Breast epithelium (tissue), 4 donors: ENCODE measurements around the gene UMPS. TPM values are rescaled to one million over a fixed set of nuclear protein-coding genes. Genes with fewer than 3 reads are reported as not detected.
"Not testable (repeated sequence)": the region's sequence is repeated elsewhere in the genome, so short reads cannot be mapped to it uniquely, and the experiment has no call there.

Source experiments
- DNase-seq, 2 donors: peaks; one replicate each; pipeline ENCODE4 v3.0.0-alpha.2; 2019; ENCODE audit warnings: low spot score in 2 of 2
- H3K27ac ChIP-seq, 2 donors: fragments of 200-600 bp; sonication (generic) in 1 of 2; one replicate each; pipeline ENCODE4 v1.5.1; 2016 to 2019; ENCODE audit warnings: mild to moderate bottlenecking in 1 of 2
- H3K27me3 ChIP-seq, 2 donors: fragments of 200-600 bp; sonication (generic) in 1 of 2; one replicate each; pipeline versions ENCODE4 v1.5.1 to v1.6.0; 2017 to 2019; ENCODE audit warnings: control low read depth in 1 of 2, mild to moderate bottlenecking in 1 of 2
- H3K36me3 ChIP-seq: fragments of 200-600 bp; one replicate; pipeline ENCODE4 v1.5.1; 2019
- H3K4me1 ChIP-seq, 2 donors: fragments of 200-600 bp; sonication (generic); one replicate each; pipeline ENCODE4 v1.5.1; 2016 to 2019; ENCODE audit warnings: control low read depth in 1 of 2
- H3K4me3 ChIP-seq, 3 donors: fragments of 200-600 bp; sonication (generic); 1 replicate in 2 of 3; 2 replicates in 1 of 3; pipeline ENCODE4 v1.5.1; 2016 to 2019; ENCODE audit warnings: mild to moderate bottlenecking in 3 of 3, moderate library complexity in 2 of 3
- H3K9me3 ChIP-seq, 2 donors: fragments of 200-600 bp; sonication (generic) in 1 of 2; one replicate each; pipeline ENCODE4 v1.5.1; 2016 to 2019; ENCODE audit warnings: control low read depth in 1 of 2
- CTCF ChIP-seq, 3 donors: fragments of 450-650 bp; IDR thresholded peaks; one replicate each; pipeline ENCODE4 v1.5.1; 2016 to 2017; ENCODE audit warnings: antibody characterized with exemption in 3 of 3, mild to moderate bottlenecking in 3 of 3, moderate library complexity in 3 of 3
- POLR2A ChIP-seq: fragments of 450-650 bp; IDR thresholded peaks from one replicate; pipeline ENCODE4 v1.6.1; 2016; ENCODE audit warnings: antibody characterized with exemption, mild to moderate bottlenecking, moderate library complexity
- POLR2AphosphoS5 ChIP-seq, 3 donors: sonication (generic); formaldehyde crosslinking; IDR thresholded peaks; one replicate each; pipeline ENCODE4 v1.6.1; 2017; ENCODE audit warnings: antibody characterized with exemption in 3 of 3
- intact Hi-C: fragments of 100-400 bp; cut with DNase I; formaldehyde crosslinking; loops from one replicate; pipeline ENCODE4 v1.15.1; 2023; ENCODE audit warnings: low total_unique reads
- total RNA-seq, 3 donors: library from RNA; depleted of rRNA; stranded (reverse); fragments of >200 nt; gene quantifications; one replicate each; pipeline ENCODE4 v1.1.0, GENCODE V29; 2016

The UMPS gene
- total RNA-seq, 3 donors from 2014 or later = 18.4 to 34.1 (median 28.0) TPM

GRCh38 chr3:124741027-124741426, 10.8 kb downstream of the UMPS start:
- no peak for DNase-seq
- Histone ChIP-seq H3K27me3 (no peaks in the 10 kb centered on the region), H3K4me3 (no peak overlapping the region), H3K27ac (no peak overlapping the region), H3K9me3 (no peaks in the 10 kb centered on the region), H3K36me3 (peaks cover 7% of the 10 kb centered on the region), H3K4me1 (no peaks in the 10 kb centered on the region)
- TF ChIP-seq CTCF (IDR thresholded peaks at IDR 0.05) = no peak
- no peak for TF ChIP-seq POLR2A
- TF ChIP-seq POLR2AphosphoS5 (IDR thresholded peaks at IDR 0.05) = no peak
- intact Hi-C loops = no loop called here

- TF ChIP-seq CTCF (IDR thresholded peaks at IDR 0.05) = no peak
- no peak for TF ChIP-seq POLR2A
- TF ChIP-seq POLR2AphosphoS5 (IDR thresholded peaks at IDR 0.05) = no peak
- Histone ChIP-seq H3K27me3 (no peaks in the 10 kb centered on the region), H3K4me1 (no peaks in the 10 kb centered on the region), H3K27ac (no peak overlapping the region), H3K9me3 (no peaks in the 10 kb centered on the region), H3K4me3 (no peak overlapping the region), H3K36me3 (peaks cover 7% of the 10 kb centered on the region)
- intact Hi-C loops = no loop called here
- DNase-seq = no peak
These were observed 15.5 kb downstream of the UMPS start for GRCh38 chr3:124745756-124746155.

GRCh38 chr3:124747111-124747981, 17.1 kb downstream of the UMPS start:
- H3K36me3 ChIP-seq = peaks cover 3% of the 10 kb centered on the region
- TF ChIP-seq POLR2AphosphoS5 (IDR thresholded peaks at IDR 0.05) (no peak), POLR2A (no peak), CTCF (IDR thresholded peaks at IDR 0.05) (no peak)
- no peak overlapping the region for H3K27ac ChIP-seq
- intact Hi-C loops = no loop called here
- H3K4me1 ChIP-seq = no peaks in the 10 kb centered on the region
- DNase-seq = no peak
- H3K27me3 ChIP-seq = no peaks in the 10 kb centered on the region
- H3K9me3 ChIP-seq = no peaks in the 10 kb centered on the region
- H3K4me3 ChIP-seq = no peak overlapping the region

- H3K4me3 ChIP-seq = no peak overlapping the region
- no peak for TF ChIP-seq POLR2A
- no peak for TF ChIP-seq CTCF (IDR thresholded peaks at IDR 0.05)
- TF ChIP-seq POLR2AphosphoS5 (IDR thresholded peaks at IDR 0.05) = no peak
- no peaks in the 10 kb centered on the region for H3K36me3 ChIP-seq
- intact Hi-C loops = no loop called here
- no peaks in the 10 kb centered on the region for H3K9me3 ChIP-seq
- H3K27me3 ChIP-seq = no peaks in the 10 kb centered on the region
- H3K27ac ChIP-seq = no peak overlapping the region
- no peak for DNase-seq
- H3K4me1 ChIP-seq = no peaks in the 10 kb centered on the region
These were observed 18.4 kb downstream of the UMPS start for GRCh38 chr3:124748560-124749198.

GRCh38 chr3:124749877-124750276, 19.6 kb downstream of the UMPS start:
- H3K4me3 ChIP-seq, DNase-seq, H3K4me1 ChIP-seq, H3K27me3 ChIP-seq, intact Hi-C loops, H3K36me3 ChIP-seq, H3K27ac ChIP-seq, H3K9me3 ChIP-seq: not testable (repeated sequence)
